Gastrocnemius medialis (tissue), 4 donors: ENCODE measurements around the gene SPATA31C1. TPM values are rescaled to one million over a fixed set of nuclear protein-coding genes. Genes with fewer than 3 reads are reported as not detected.

Experiments
- ATAC-seq, 2 donors: fragments of 150-250 bp; one replicate each; pipeline ENCODE4 v1.9.1; 2016
- DNase-seq, 2 donors: peaks; one replicate each; pipeline ENCODE4 v3.0.0-alpha.2; 2019
- H3K27ac ChIP-seq, 4 donors: fragments of 200-600 bp; sonication (generic); 1 replicate in 1 of 4; 2 replicates in 3 of 4; pipeline ENCODE4 v1.5.1; 2016 to 2018; ENCODE audit warnings: mild to moderate bottlenecking in 2 of 4, moderate library complexity in 1 of 4
- H3K27me3 ChIP-seq, 3 donors: fragments of 200-600 bp; sonication (generic) in 2 of 3; 1 replicate in 1 of 3; 2 replicates in 2 of 3; pipeline versions ENCODE4 v1.5.1 to v1.6.0; 2016 to 2019; ENCODE audit warnings: mild to moderate bottlenecking in 1 of 3, moderate library complexity in 1 of 3
- H3K36me3 ChIP-seq, 2 donors: fragments of 200-600 bp; sonication (generic) in 1 of 2; one replicate each; pipeline ENCODE4 v1.5.1; 2017 to 2018
- H3K4me1 ChIP-seq, 2 donors: fragments of 200-600 bp; sonication (generic) in 1 of 2; one replicate each; pipeline ENCODE4 v1.5.1; 2016 to 2017; ENCODE audit warnings: mild to moderate bottlenecking in 2 of 2
- H3K4me3 ChIP-seq, 4 donors: fragments of 200-600 bp; sonication (generic) in 3 of 4; 1 replicate in 1 of 4; 2 replicates in 3 of 4; pipeline ENCODE4 v1.5.1; 2016 to 2019; ENCODE audit warnings: mild to moderate bottlenecking in 2 of 4
- H3K9me3 ChIP-seq, 3 donors: fragments of 200-600 bp; sonication (generic) in 2 of 3; 1 replicate in 1 of 3; 2 replicates in 2 of 3; pipeline ENCODE4 v1.5.1; 2016 to 2019
- CTCF ChIP-seq, 5 experiments: fragments of 450-650 bp in 3 of 5; fragments of 200-600 bp in 2 of 5; sonication (generic) in 2 of 5; IDR thresholded peaks in 4 of 5; conservative IDR thresholded peaks in 1 of 5; 1 replicate in 4 of 5; 2 replicates in 1 of 5; pipeline ENCODE4 v1.5.1; 2016 to 2019; ENCODE audit warnings: antibody characterized with exemption in 5 of 5, mild to moderate bottlenecking in 3 of 5, moderate library complexity in 3 of 5
- POLR2A ChIP-seq, 2 donors: fragments of 450-650 bp; IDR thresholded peaks; one replicate each; pipeline ENCODE4 v1.6.1; 2017; ENCODE audit warnings: antibody characterized with exemption in 2 of 2, mild to moderate bottlenecking in 2 of 2, moderate library complexity in 2 of 2
- in situ Hi-C, 4 donors: fragments of 200-750 bp; cut with MboI; loops; one replicate each; pipeline versions ENCODE4 v1.15.0 to v1.8.0; 2017; ENCODE audit warnings: low sequenced_read_pairs in 4 of 4
- intact Hi-C: fragments of 100-400 bp; cut with DNase I; formaldehyde crosslinking; loops from one replicate; pipeline ENCODE4 v1.15.1; 2023; ENCODE audit warnings: low total_unique reads
- total RNA-seq, 4 donors: library from RNA; depleted of rRNA; stranded (reverse); fragments of >200 nt; gene quantifications; one replicate each; pipeline versions ENCODE4 v1.1.0 to v1.2.3, GENCODE V29; 2016

Gene SPATA31C1
- total RNA-seq, 4 donors from 2014 or later = not detected

- H3K27me3 ChIP-seq = no peaks in the 10 kb centered on the region
- no peaks in the 10 kb centered on the region for H3K9me3 ChIP-seq
- no peaks in the 10 kb centered on the region for H3K36me3 ChIP-seq
- DNase-seq = no peak
- intact Hi-C loops = no loop called here
- no peak for ATAC-seq
- TF ChIP-seq CTCF (IDR thresholded peaks at IDR 0.05 in 4 of 5, conservative IDR thresholded peaks at IDR 0.05 in 1 of 5) (no peak), POLR2A (IDR thresholded peaks at IDR 0.05) (no peak)
- H3K27ac ChIP-seq = no peak overlapping the region
- in situ Hi-C loops = no loop called here
- no peak overlapping the region for H3K4me3 ChIP-seq
- no peaks in the 10 kb centered on the region for H3K4me1 ChIP-seq
Observed at GRCh38 chr9:87886933-87887505, 30.7 kb upstream of the SPATA31C1 start.

- intact Hi-C loops = no loop called here
Observed at GRCh38 chr9:87887661-87888480, 29.9 kb upstream of the SPATA31C1 start.

GRCh38 chr9:87888501-87888900, 29.3 kb upstream of the SPATA31C1 start:
- no peak overlapping the region for H3K27ac ChIP-seq
- H3K4me3 ChIP-seq = no peak overlapping the region
- no peaks in the 10 kb centered on the region for H3K27me3 ChIP-seq
- no peaks in the 10 kb centered on the region for H3K36me3 ChIP-seq
- no peaks in the 10 kb centered on the region for H3K4me1 ChIP-seq
- no peak for TF ChIP-seq POLR2A (IDR thresholded peaks at IDR 0.05)
- no peak for TF ChIP-seq CTCF (IDR thresholded peaks at IDR 0.05 in 4 of 5, conservative IDR thresholded peaks at IDR 0.05 in 1 of 5)
- in situ Hi-C loops (no loop called here), intact Hi-C loops (no loop called here)
- ATAC-seq (no peak), DNase-seq (no peak)
- no peaks in the 10 kb centered on the region for H3K9me3 ChIP-seq

More at GRCh38 chr9:87887661-87888480, 29.9 kb upstream of the SPATA31C1 start:
- Histone ChIP-seq H3K4me1 (no peaks in the 10 kb centered on the region), H3K9me3 (no peaks in the 10 kb centered on the region), H3K4me3 (no peak overlapping the region), H3K27ac (no peak overlapping the region), H3K36me3 (no peaks in the 10 kb centered on the region), H3K27me3 (no peaks in the 10 kb centered on the region)
- TF ChIP-seq POLR2A (IDR thresholded peaks at IDR 0.05) (no peak), CTCF (IDR thresholded peaks at IDR 0.05 in 4 of 5, conservative IDR thresholded peaks at IDR 0.05 in 1 of 5) (no peak)
- no peak for DNase-seq
- ATAC-seq = no peak
- in situ Hi-C loops = no loop called here

- ATAC-seq (no peak), DNase-seq (no peak)
- Histone ChIP-seq H3K36me3 (no peaks in the 10 kb centered on the region), H3K27me3 (no peaks in the 10 kb centered on the region), H3K4me3 (no peak overlapping the region), H3K9me3 (no peaks in the 10 kb centered on the region), H3K27ac (no peak overlapping the region), H3K4me1 (no peaks in the 10 kb centered on the region)
- in situ Hi-C loops = no loop called here
- no peak for TF ChIP-seq CTCF (IDR thresholded peaks at IDR 0.05 in 4 of 5, conservative IDR thresholded peaks at IDR 0.05 in 1 of 5)
- no peak for TF ChIP-seq POLR2A (IDR thresholded peaks at IDR 0.05)
- intact Hi-C loops = no loop called here
Observed at GRCh38 chr9:87889065-87889881, 28.5 kb upstream of the SPATA31C1 start.
